GM18499 (cell line): ENCODE data around the gene CLEC16A.
"Not testable (repeated sequence)": the region's sequence is repeated elsewhere in the genome, so short reads cannot be mapped to it uniquely, and the experiment has no call there.

Experiments used
- ATAC-seq: cut with Tn5 transposase; IDR thresholded peaks from one replicate; pipeline ENCODE4 v1.9.1; 2021; ENCODE audit warnings: moderate number of reproducible peaks; ENCODE audit not compliant: insufficient read depth, unreplicated experiment

Gene CLEC16A

DNA sequence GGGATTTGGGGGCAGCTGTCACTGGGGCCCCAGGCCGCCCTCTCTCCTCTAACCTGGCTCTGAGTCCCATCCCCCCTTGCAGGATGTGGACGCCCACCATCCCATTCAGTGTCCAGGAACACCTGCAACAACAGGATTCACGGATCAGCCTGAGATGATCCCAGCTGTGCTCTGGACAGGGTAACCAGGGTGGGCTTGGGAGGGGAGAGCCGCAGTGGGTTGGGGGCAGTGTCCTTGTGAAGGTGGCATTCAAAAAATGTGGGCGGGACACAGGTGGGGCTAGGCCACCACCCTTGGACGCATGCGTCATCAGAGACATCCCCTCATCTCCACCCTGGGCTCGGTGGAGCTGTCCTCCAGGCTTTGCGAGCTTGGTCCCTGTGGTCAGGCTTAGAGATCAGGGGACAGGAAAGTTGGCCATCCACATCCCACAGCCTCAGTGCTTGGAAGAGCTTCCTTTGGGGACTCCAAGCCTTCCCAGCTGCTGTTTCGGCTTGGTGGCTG is 21.2 kb upstream of the CLEC16A start:
- ATAC-seq, result no peak

DNA sequence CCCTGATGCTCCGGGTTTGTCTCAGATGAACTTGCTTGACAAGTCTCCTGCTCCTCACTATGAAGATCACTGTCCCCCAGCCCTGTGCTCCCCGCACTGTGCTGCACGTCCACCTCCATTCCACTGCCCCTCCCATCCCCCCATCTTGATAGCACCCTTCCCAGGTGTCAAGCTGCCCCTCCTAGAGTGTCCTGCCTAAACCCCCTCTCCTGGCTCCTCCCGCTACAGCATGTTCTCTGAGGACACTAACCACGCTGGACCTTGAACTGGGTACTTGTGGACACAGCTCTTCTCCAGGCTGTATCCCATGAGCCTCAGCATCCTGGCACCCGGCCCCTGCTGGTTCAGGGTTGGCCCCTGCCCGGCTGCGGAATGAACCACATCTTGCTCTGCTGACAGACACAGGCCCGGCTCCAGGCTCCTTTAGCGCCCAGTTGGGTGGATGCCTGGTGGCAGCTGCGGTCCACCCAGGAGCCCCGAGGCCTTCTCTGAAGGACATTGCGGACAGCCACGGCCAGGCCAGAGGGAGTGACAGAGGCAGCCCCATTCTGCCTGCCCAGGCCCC is 20.6 kb upstream of the CLEC16A start:
- no peak for ATAC-seq

DNA sequence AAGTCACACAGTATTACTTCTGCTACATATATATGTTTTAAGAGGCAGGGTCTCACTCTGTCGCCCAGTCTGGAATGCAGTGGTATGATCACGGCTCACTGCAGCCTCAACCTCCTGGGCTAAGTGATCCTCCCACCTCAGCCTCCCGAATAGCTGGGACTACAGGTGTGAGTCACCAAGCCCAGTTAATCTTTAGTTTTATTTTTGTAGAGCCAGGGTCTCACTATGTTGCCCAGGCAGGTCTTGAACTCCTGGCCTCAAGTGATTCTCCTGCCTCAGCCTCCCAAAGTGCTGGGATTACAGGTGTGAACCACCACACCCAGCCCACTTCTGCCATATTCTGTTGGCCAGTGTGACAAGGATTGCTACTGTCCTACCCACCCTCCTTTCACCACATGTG is 19.1 kb upstream of the CLEC16A start:
- not testable (repeated sequence) for ATAC-seq

DNA sequence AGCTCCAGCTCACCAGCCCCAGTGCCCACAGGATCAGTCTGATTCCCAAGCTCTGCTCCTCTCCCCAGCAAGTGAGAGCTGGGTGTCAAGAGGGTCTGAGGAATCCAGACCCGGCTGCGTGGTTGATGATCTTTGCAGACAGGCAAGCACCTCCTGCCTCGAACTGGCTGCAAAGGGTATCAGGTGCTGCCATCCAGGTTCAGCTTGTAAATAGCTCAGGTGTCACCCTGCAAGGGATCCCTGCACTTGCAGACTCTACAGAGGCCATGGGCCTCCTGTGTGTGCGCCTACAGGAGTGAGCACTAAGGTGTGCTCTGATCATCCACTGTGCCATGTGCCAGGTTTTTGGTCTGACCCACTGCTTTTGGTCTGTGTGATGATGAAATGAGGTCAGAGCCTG is 18.3 kb upstream of the CLEC16A start:
- ATAC-seq, result no peak

DNA sequence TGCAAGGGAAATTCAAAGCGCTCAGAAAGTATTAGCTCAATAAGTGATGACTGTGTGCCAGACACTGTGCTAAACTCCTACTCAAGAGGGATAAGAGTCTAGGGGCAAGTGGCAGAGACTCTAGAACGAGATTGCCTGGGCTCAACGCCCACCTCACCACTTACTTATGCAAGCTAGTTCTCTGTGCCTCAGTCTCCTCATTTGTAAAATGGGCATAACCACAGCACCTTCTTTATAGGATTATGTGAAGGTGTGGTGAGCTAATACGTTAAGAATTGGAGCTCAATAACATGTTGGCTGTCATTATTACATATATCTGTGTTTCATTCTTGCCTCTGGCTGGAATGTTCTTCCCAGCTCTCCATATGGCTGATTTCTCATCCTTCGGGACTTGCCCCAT is 17.5 kb upstream of the CLEC16A start:
- ATAC-seq, result no peak

DNA sequence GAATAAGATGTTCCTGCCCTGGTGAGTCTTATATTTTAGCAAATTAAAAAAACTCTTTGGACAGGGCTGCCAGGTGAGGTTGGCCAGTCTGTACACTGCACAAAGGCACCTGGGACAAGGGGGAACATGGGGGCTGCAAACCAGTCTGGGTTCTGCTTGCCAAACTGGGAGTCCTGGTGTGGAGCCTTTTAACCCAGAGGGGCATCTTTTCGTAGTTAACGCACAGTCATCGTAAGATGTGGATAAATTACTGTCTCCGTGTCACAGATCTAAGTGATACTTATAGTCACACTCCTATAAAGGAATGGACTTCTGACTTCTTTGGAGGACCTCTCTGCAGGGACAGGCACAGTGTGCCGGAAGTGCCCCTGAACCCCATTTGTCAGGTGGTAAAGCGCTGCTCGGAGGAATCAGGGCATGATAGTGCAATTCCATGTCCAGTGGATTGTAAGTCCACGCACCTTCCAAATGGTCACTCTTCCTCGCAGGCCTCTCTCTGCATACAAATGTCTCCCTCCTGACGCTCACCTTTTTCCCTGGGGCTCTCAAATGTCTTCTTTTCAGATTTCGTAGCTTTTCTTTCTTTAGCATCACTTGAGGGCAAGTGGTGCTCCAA is 16.8 kb upstream of the CLEC16A start:
- ATAC-seq, result no peak

DNA sequence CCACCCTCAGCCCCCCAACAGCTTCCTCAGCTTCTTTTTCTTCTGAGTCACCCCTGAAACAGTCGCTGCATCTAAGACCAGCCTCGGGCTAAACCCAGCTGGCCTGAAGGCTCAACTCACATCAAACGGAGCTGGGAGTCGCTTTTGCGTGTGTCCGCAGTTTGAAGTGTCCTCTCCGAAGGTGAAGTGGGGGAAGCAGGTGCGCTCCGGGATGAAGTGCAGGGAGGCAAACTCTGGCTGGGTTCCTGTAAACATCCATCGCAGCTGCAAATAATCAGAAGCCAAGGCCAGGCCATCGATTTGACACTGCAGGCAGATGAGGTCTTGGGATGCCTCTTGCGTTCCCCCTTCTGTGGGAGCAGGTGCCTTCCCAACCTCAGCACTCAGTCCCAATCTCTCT is 15.3 kb upstream of the CLEC16A start:
- not testable (repeated sequence) for ATAC-seq

DNA sequence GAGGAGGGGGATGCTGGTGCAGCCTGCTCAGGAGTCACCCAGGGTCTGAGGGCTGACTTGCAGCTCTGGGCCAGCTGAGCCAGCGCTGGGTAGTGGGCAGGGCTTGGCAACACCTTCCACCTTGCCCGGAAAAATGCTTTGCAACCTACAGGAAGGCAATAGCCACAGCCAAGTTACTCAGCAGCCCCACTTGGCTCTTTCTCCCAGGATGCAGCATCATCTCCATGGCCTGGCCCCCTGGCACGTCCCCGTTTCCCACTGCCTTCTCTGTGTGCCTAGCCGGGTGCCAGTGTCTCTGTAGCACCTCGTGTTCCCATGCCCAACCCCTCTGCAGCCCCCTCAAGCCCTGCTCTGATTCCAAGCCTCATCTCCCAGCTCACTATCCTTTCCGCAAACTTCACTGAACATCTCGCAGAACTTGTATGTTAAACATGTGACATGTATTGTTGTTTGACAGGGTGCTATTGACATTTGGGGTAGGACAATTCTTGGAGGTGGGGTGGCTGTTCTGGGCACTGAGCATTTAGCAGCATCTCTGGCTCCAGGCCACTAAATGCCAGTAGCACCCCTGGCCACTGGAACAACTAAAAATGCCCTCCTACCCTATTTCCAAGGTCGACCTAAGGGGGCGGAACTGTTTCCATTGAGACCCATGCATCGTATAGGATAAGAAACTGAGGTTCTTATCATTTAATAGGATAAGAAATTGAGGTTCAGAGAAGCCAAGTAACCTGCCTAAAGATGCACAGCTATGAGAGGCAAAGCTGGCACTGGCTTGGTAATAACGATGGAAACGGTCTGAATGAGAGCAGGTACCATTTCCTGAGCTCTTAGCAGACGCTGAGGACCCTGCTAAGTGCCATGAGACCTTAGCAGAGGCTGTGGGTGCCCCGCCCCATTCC is 14.3 kb upstream of the CLEC16A start:
- ATAC-seq, result no peak

GRCh38 chr16:10930755-10931093 is 13.6 kb upstream of the CLEC16A start:
- no peak for ATAC-seq

DNA sequence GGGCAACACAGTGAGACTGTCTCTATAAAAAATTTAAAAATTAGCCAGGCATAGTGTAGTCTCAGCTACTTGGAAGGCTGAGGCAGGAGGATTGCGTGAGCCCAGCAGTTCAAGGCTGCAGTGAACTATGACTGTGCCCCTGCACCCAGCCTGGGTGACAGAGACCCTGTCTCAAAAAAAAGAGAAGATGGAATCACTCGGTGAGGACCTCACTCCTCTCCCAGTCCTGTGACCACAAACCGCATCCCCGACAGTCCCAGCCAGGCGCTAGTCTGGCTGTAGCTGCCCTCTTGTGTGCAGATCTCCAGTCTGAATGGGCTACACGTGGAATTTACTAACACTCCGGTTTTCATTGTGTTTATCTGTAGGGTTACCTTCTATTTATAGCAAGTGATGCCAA is 13.2 kb upstream of the CLEC16A start:
- no peak for ATAC-seq

- ATAC-seq, result no peak
These were observed 12.3 kb upstream of the CLEC16A start for GRCh38 chr16:10931977-10932632.

GRCh38 chr16:10932959-10933710 is 11.2 kb upstream of the CLEC16A start:
- ATAC-seq, result no peak

- ATAC-seq, result no peak
These were observed 10.5 kb upstream of the CLEC16A start for GRCh38 chr16:10933865-10934264.

DNA sequence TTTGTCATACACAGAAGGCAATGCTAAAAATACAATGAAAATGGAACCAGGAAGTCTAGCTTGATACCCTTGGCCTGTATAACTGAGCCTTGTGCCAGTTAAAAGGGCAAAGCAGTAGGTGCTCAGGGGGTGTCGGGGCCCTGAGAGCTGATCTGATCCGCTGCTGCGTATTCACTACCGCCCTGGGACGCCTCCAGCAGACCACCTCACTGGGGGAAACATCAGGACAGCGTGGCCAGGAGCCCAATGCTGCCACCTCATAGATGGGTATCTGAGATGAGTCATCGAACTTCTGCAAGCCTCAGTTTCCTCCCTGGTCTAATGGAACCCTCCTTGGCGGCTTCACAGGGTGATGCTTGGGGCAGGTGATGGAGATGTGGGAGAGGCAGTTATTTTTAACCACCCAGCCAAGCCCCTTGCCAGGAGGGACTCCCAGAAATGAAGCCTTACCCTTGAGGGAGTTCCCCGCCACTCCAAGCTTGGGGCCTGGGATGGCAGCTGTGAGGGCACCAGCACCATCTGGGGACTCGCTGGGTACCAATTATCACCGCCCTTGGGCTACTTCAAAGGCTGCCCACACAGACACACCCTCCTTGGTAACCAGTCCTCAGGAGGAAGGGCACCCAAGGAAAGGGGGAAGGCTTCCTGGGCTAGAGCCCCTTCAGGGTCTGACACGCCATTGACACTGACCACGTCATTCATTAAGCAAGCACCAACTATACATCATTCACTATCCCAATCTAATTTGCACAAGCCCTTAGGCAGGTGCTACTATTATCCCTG is 9.8 kb upstream of the CLEC16A start:
- ATAC-seq, result no peak

DNA sequence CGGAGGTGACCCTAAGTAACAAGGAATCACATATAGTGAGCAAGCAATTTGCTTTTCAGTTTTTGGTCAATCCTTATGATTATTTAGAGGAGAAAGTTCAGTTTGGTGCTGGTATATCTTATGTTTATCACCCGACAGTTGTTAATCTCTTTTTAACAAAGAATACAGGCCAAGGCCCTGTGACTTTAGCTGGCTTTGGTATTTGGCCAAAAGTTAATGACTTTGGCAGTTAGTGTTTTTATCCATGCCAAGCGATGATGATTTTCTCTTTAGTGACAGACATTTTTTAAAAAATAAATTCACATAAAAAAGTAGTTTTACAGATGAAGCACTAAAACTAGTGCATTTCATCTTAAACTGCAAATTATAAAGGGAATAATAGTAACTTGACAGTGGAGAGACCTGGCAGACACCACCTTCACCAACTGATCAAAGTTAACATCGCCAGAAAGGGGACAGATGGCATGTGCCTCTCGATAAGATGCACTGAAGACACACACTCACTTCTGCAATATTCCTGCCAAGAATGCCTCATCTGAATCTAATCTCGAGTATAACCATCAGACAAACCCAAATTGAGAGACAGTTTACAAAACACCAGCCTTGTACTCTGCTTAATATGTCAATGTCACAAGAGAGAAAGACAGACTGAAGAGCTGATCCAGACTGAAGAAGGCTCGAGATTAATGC is 9.0 kb upstream of the CLEC16A start:
- no peak for ATAC-seq

- ATAC-seq, result no peak
These were observed 7.9 kb upstream of the CLEC16A start for GRCh38 chr16:10936272-10936984.

GRCh38 chr16:10937068-10937859 is 7.1 kb upstream of the CLEC16A start:
- no peak for ATAC-seq

DNA sequence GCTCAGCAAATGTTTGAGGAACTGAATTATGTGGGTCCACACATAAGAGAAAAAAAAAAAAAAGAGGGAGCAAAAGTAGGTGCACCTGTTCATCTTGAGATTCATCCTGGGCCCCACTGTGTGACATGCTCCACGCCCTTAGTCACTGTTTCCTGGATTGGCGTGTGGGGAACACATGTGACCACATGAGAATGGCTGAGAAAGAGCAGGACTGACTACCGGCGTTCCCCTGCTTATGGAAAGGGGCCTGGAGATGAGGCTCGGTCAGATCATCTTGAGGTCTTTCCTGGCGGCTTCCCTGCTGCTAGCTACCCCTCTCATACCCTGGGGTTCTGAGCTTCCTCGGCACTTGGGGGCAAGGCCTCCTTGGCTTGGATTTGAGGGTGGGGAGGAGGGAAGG is 6.0 kb upstream of the CLEC16A start:
- no peak for ATAC-seq
